Measurements from ENCODE around the gene TAS1R3.

DNA sequence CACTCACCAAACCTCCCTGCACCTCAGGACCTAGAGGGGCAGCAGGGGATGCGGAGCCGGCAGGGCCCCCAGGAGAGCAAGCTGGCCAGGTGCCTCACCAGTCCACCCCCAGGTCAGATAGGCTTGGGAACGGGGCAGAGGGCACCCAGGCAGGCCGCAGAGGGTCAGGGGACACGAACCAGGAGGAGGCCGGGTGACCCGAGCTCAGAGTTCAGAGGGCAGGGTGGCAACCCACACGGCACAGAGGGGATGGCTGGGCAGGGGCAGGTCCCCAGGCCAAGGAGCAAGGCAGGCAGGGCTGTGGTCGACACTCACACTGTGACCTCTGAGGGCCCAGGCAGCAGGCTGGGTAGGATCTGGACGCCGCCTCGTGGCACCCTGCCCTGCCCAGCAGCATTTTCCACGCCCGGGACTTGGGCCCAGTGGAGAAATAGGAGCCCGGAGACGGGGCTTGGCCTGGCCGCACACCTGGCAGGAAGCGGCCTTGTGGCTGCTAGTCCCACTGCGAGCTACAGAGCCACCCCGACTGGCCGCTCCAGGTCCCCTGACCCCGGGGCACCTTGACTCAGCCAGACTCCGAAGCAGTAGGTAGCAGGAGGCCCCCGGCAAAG is 12.8 kb downstream of the TAS1R3 start:
- no peak for TF ChIP-seq ZFP30 (CRISPR knock-in tag; IDR thresholded peaks at IDR 0.05)
- TF ChIP-seq TOX (CRISPR knock-in tag; IDR thresholded peaks at IDR 0.05; ENCODE audit: borderline replicate concordance), result no peak
- TF ChIP-seq, protein P1, sequence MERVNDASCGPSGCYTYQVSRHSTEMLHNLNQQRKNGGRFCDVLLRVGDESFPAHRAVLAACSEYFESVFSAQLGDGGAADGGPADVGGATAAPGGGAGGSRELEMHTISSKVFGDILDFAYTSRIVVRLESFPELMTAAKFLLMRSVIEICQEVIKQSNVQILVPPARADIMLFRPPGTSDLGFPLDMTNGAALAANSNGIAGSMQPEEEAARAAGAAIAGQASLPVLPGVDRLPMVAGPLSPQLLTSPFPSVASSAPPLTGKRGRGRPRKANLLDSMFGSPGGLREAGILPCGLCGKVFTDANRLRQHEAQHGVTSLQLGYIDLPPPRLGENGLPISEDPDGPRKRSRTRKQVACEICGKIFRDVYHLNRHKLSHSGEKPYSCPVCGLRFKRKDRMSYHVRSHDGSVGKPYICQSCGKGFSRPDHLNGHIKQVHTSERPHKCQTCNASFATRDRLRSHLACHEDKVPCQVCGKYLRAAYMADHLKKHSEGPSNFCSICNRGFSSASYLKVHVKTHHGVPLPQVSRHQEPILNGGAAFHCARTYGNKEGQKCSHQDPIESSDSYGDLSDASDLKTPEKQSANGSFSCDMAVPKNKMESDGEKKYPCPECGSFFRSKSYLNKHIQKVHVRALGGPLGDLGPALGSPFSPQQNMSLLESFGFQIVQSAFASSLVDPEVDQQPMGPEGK (CRISPR knock-in tag; IDR thresholded peaks at IDR 0.05; ENCODE audit: borderline replicate concordance), result no peak
- TF ChIP-seq ZNF8 (CRISPR knock-in tag; IDR thresholded peaks at IDR 0.05), result no peak
- TF ChIP-seq, protein P2, sequence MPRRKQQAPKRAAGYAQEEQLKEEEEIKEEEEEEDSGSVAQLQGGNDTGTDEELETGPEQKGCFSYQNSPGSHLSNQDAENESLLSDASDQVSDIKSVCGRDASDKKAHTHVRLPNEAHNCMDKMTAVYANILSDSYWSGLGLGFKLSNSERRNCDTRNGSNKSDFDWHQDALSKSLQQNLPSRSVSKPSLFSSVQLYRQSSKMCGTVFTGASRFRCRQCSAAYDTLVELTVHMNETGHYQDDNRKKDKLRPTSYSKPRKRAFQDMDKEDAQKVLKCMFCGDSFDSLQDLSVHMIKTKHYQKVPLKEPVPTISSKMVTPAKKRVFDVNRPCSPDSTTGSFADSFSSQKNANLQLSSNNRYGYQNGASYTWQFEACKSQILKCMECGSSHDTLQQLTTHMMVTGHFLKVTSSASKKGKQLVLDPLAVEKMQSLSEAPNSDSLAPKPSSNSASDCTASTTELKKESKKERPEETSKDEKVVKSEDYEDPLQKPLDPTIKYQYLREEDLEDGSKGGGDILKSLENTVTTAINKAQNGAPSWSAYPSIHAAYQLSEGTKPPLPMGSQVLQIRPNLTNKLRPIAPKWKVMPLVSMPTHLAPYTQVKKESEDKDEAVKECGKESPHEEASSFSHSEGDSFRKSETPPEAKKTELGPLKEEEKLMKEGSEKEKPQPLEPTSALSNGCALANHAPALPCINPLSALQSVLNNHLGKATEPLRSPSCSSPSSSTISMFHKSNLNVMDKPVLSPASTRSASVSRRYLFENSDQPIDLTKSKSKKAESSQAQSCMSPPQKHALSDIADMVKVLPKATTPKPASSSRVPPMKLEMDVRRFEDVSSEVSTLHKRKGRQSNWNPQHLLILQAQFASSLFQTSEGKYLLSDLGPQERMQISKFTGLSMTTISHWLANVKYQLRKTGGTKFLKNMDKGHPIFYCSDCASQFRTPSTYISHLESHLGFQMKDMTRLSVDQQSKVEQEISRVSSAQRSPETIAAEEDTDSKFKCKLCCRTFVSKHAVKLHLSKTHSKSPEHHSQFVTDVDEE (CRISPR knock-in tag; IDR thresholded peaks at IDR 0.05), result no peak
- no peak for TF ChIP-seq ARNTL (CRISPR knock-in tag; IDR thresholded peaks at IDR 0.05; ENCODE audit: borderline replicate concordance, low read depth)
- TF ChIP-seq SNAI2 (CRISPR knock-in tag; IDR thresholded peaks at IDR 0.05), result no peak
- no peak for TF ChIP-seq ZNF70 (CRISPR knock-in tag; IDR thresholded peaks at IDR 0.05)
- TF ChIP-seq CSDC2 (CRISPR knock-in tag; IDR thresholded peaks at IDR 0.05), result no peak
- no peak for TF ChIP-seq ZFP3 (CRISPR knock-in tag; IDR thresholded peaks at IDR 0.05)
- TF ChIP-seq TCF4 (CRISPR knock-in tag; IDR thresholded peaks at IDR 0.05; ENCODE audit: borderline replicate concordance), result no peak
